Mesendoderm (in vitro differentiated cells): ENCODE data around the gene DLG2.
A peak's percentile ranks its signal among the peaks of the same experiment; 100 is the strongest.

ENCODE experiments used
- DNase-seq: peaks from one replicate; pipeline ENCODE4 v3.0.0; 2013
- H2AK5ac ChIP-seq: 2 replicates; pipeline ENCODE4 v1.6.1; 2013; ENCODE audit warnings: low read length, inconsistent platforms
- H2BK120ac ChIP-seq: 2 replicates; pipeline ENCODE4 v1.6.1; 2013; ENCODE audit warnings: low read depth, mild to moderate bottlenecking, low read length, moderate library complexity, mixed read lengths
- H2BK15ac ChIP-seq: replicated peaks from 2 replicates; pipeline ENCODE4 v1.6.1; 2013; ENCODE audit warnings: low read depth, mild to moderate bottlenecking, moderate library complexity
- H2BK5ac ChIP-seq: 2 replicates; pipeline ENCODE4 v1.6.1; 2013; ENCODE audit warnings: low read length, inconsistent platforms
- H3K18ac ChIP-seq: 2 replicates; pipeline ENCODE4 v1.6.1; 2013; ENCODE audit warnings: mild to moderate bottlenecking, low read length, mixed read lengths
- H3K23ac ChIP-seq: one replicate; pipeline ENCODE4 v1.6.1; 2013; ENCODE audit warnings: low read length
- H3K27ac ChIP-seq: 2 replicates; pipeline ENCODE4 v1.5.1; 2013; ENCODE audit warnings: low read depth, mild to moderate bottlenecking, inconsistent platforms, low read length, moderate library complexity
- H3K27me3 ChIP-seq: 2 replicates; pipeline ENCODE4 v1.6.1; 2013; ENCODE audit warnings: low read length, control low read depth, mild to moderate bottlenecking, inconsistent platforms; ENCODE audit not compliant: insufficient read depth, poor library complexity
- H3K36me3 ChIP-seq: 2 replicates; pipeline ENCODE4 v1.6.1; 2013; ENCODE audit warnings: low read length, inconsistent platforms; ENCODE audit not compliant: control insufficient read depth, insufficient read depth
- H3K4ac ChIP-seq: one replicate; pipeline ENCODE4 v1.6.1; 2013; ENCODE audit warnings: low read depth, mild to moderate bottlenecking, low read length, moderate library complexity
- H3K4me1 ChIP-seq: 2 replicates; pipeline ENCODE4 v1.6.1; 2013; ENCODE audit warnings: low read depth, low read length, inconsistent platforms; ENCODE audit not compliant: control insufficient read depth
- H3K4me2 ChIP-seq: 2 replicates; pipeline ENCODE4 v1.6.1; 2013; ENCODE audit warnings: low read length
- H3K4me3 ChIP-seq: 2 replicates; pipeline ENCODE4 v1.5.1; 2013; ENCODE audit warnings: mild to moderate bottlenecking, low read length
- H3K56ac ChIP-seq: one replicate; pipeline ENCODE4 v1.6.1; 2013; ENCODE audit warnings: low read length
- H3K79me1 ChIP-seq: 2 replicates; pipeline ENCODE4 v1.6.1; 2013; ENCODE audit warnings: low read length, inconsistent platforms
- H3K79me2 ChIP-seq: 2 replicates; pipeline ENCODE4 v1.6.1; 2013; ENCODE audit warnings: mild to moderate bottlenecking, low read length; ENCODE audit not compliant: control insufficient read depth, insufficient read depth
- H3K9ac ChIP-seq: 2 replicates; pipeline ENCODE4 v1.6.1; 2013; ENCODE audit warnings: low read length, inconsistent platforms
- H4K5ac ChIP-seq: one replicate; pipeline ENCODE4 v1.6.1; 2013; ENCODE audit warnings: low read length
- H4K8ac ChIP-seq: one replicate; pipeline ENCODE4 v1.6.1; 2013; ENCODE audit warnings: low read depth, mild to moderate bottlenecking, control low read depth, low read length, moderate library complexity
- WGBS: extraction: QIAGEN DNeasy Blood & Tissue Kit; methylation state at CpG from one replicate; pipeline ENCODE4 v1.1.7; 2013; ENCODE audit warnings: low lambda C conversion rate, missing lambda C conversion rate; ENCODE audit not compliant: insufficient coverage; ENCODE audit errors: extremely low coverage; 5-methylcytosine and 5-hydroxymethylcytosine counted together

DLG2 gene

DNA sequence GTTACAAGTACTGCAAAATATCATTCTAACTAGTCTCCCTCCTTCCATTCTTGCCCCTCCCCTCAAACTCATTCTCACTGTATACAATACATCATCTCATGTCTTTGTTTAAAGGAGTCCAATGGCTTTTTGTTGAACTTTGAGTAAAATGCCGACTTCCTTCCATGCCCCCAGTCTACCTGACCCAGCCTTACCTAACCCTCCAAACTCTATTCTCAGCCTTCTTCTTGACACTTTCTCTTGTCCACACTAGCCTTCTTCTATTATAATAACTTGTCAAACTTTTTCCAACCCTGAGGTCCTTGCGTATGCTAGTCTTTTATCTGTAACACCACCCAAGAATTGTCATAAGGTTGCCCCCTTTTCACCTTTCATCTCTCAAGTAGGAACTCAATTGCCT is 1329.6 kb downstream of the DLG2 start:
- H3K27ac ChIP-seq, result no peak overlapping the region
- H4K8ac ChIP-seq, result no peak overlapping the region
- no peak overlapping the region for H2BK15ac ChIP-seq
- H2BK5ac ChIP-seq, result no peak overlapping the region
- no peak for DNase-seq
- no peaks in the 10 kb centered on the region for H3K79me1 ChIP-seq
- no peak overlapping the region for H2AK5ac ChIP-seq
- H3K56ac ChIP-seq, result no peak overlapping the region
- H2BK120ac ChIP-seq, result no peak overlapping the region
- no peak overlapping the region for H3K4ac ChIP-seq
- no peaks in the 10 kb centered on the region for H3K36me3 ChIP-seq
- no peaks in the 10 kb centered on the region for H3K79me2 ChIP-seq
- no peak overlapping the region for H4K5ac ChIP-seq
- no peak overlapping the region for H3K4me2 ChIP-seq
- no peak overlapping the region for H3K23ac ChIP-seq
- no peaks in the 10 kb centered on the region for H3K27me3 ChIP-seq
- no peak overlapping the region for H3K18ac ChIP-seq
- H3K4me1 ChIP-seq, result no peaks in the 10 kb centered on the region
- WGBS, result no CpG with 5 or more reads among the region's 2 CpGs
- H3K9ac ChIP-seq, result no peak overlapping the region
- H3K4me3 ChIP-seq, result no peak overlapping the region

DNA sequence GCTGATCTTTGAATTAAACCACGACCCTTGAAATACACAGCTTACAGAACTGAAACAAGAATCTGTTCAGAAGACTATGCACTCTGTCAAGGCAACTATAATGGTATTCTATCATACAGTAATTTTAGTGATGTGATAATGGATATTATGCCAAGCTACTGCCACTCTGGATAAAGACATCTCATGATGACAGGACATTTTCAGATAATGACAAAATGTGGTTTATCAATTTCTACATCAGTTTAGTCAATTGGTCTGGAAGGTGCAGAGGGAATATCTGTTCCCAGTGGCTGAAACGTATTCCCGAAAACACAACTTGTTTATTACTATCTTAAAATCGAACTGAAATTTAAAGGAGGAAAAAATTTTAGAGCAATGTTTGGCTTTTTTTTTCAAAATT is 1331.3 kb downstream of the DLG2 start:
- no peak overlapping the region for H2BK15ac ChIP-seq
- WGBS, result no CpG with 5 or more reads among the region's 4 CpGs

DNA sequence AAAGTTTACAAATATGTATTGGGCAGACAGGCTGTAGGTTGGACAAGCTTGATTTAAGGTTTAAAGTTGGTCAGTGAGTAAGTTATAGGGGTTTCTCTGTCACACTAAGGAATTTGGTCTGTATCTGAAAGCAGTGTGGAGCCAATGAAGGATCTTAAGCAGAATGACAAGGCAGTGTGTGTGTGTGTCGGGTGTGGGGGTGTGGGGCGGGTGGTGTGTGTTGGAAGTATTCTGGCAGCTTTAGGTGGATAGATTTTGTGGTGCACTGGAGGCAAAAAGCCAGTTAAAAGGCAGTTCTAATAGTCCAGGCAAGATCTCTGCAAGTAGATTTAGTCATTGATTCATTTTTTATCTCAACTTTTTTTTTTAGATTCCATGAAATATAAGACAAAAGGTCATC is 1334.2 kb downstream of the DLG2 start:
- no peak overlapping the region for H2BK5ac ChIP-seq
- H3K4me1 ChIP-seq, result no peaks in the 10 kb centered on the region
- no peaks in the 10 kb centered on the region for H3K79me1 ChIP-seq
- H4K8ac ChIP-seq, result no peak overlapping the region
- no peaks in the 10 kb centered on the region for H3K36me3 ChIP-seq
- no peak overlapping the region for H4K5ac ChIP-seq
- no peak overlapping the region for H3K4ac ChIP-seq
- no peak overlapping the region for H3K4me2 ChIP-seq
- no peak overlapping the region for H3K23ac ChIP-seq
- no peak overlapping the region for H3K9ac ChIP-seq
- no peak for DNase-seq
- H3K27me3 ChIP-seq, result no peaks in the 10 kb centered on the region
- H3K56ac ChIP-seq, result no peak overlapping the region
- WGBS, result no CpG with 5 or more reads among the region's 2 CpGs
- H3K79me2 ChIP-seq, result no peaks in the 10 kb centered on the region
- no peak overlapping the region for H3K27ac ChIP-seq
- no peak overlapping the region for H2BK120ac ChIP-seq
- H2BK15ac ChIP-seq, result no peak overlapping the region
- H2AK5ac ChIP-seq, result no peak overlapping the region
- no peak overlapping the region for H3K18ac ChIP-seq
- no peak overlapping the region for H3K4me3 ChIP-seq

More for the DNA sequence above, 1331.3 kb downstream of the DLG2 start:
- Histone ChIP-seq H3K4me3 (no peak overlapping the region), H3K4me1 (no peaks in the 10 kb centered on the region), H3K18ac (no peak overlapping the region), H4K5ac (no peak overlapping the region), H3K4ac (no peak overlapping the region), H3K23ac (no peak overlapping the region), H2BK120ac (no peak overlapping the region), H2BK5ac (no peak overlapping the region), H2AK5ac (no peak overlapping the region), H3K79me1 (no peaks in the 10 kb centered on the region), H3K56ac (no peak overlapping the region), H3K36me3 (no peaks in the 10 kb centered on the region), H3K9ac (no peak overlapping the region), H3K27ac (no peak overlapping the region), H3K79me2 (no peaks in the 10 kb centered on the region), H4K8ac (no peak overlapping the region), H3K27me3 (no peaks in the 10 kb centered on the region), H3K4me2 (no peak overlapping the region)
- no peak for DNase-seq

DNA sequence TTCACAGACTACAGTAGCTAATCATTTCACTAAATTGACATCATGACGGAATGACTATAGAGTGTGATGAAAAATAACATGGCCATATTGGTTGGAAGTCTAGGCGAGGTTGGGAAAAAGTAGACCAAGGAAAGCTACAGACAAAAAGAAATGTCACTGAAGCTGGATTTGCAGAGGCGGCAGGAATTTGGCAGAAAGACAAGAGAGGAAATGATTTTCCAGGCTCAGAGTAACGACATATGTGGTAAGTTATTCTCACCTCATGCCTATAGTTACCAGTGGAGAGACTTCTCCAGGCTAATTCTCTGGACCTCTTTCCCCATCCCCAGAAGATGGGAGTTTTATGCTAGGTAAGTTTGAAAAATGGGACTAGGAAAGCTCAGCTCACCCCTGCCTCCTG is 1335.1 kb downstream of the DLG2 start:
- no peaks in the 10 kb centered on the region for H3K79me2 ChIP-seq
- H3K36me3 ChIP-seq, result no peaks in the 10 kb centered on the region
- no peak overlapping the region for H3K56ac ChIP-seq
- H3K4me1 ChIP-seq, result no peaks in the 10 kb centered on the region
- H3K9ac ChIP-seq, result no peak overlapping the region
- no peak overlapping the region for H3K4me3 ChIP-seq
- H3K4ac ChIP-seq, result no peak overlapping the region
- no peak overlapping the region for H3K23ac ChIP-seq
- H4K8ac ChIP-seq, result no peak overlapping the region
- H3K79me1 ChIP-seq, result no peaks in the 10 kb centered on the region
- no peaks in the 10 kb centered on the region for H3K27me3 ChIP-seq
- H3K18ac ChIP-seq, result no peak overlapping the region
- no CpG with 5 or more reads among the region's 4 CpGs for WGBS
- no peak overlapping the region for H2BK5ac ChIP-seq
- no peak overlapping the region for H4K5ac ChIP-seq
- no peak overlapping the region for H3K27ac ChIP-seq
- no peak overlapping the region for H2BK120ac ChIP-seq
- DNase-seq, result peak; percentile 38
- H3K4me2 ChIP-seq, result no peak overlapping the region
- H2BK15ac ChIP-seq, result no peak overlapping the region
- H2AK5ac ChIP-seq, result no peak overlapping the region

DNA sequence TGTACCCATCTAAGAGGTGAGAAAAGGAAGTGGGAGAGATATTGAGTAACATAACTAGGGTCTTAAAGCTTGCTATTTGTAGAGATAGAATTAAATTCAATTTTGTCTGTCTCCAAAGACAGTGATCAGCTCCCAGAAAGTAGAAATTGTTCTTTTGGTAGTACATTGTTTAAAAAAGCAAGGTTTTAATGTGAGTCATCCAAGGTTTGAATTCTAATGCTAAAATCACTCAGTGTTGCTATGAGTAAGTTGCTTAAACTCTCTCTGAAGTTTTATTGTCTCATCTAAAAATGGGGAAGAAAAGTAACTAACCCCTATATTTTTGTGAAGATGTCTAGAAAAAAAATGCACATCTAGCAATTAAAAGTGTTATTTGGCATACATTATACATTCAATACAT is 1336.5 kb downstream of the DLG2 start:
- H3K4me3 ChIP-seq, result no peak overlapping the region
- no peaks in the 10 kb centered on the region for H3K27me3 ChIP-seq
- no peak overlapping the region for H3K4ac ChIP-seq
- no peak overlapping the region for H2BK15ac ChIP-seq
- H3K9ac ChIP-seq, result no peak overlapping the region
- H3K79me1 ChIP-seq, result no peaks in the 10 kb centered on the region
- no peak overlapping the region for H3K56ac ChIP-seq
- no peak overlapping the region for H3K18ac ChIP-seq
- no peak overlapping the region for H2BK120ac ChIP-seq
- H3K27ac ChIP-seq, result no peak overlapping the region
- H3K36me3 ChIP-seq, result no peaks in the 10 kb centered on the region
- H3K79me2 ChIP-seq, result no peaks in the 10 kb centered on the region
- H3K4me2 ChIP-seq, result no peak overlapping the region
- DNase-seq, result no peak
- H2BK5ac ChIP-seq, result no peak overlapping the region
- no peak overlapping the region for H4K8ac ChIP-seq
- H3K4me1 ChIP-seq, result no peaks in the 10 kb centered on the region
- H3K23ac ChIP-seq, result no peak overlapping the region
- no peak overlapping the region for H2AK5ac ChIP-seq
- no peak overlapping the region for H4K5ac ChIP-seq

DNA sequence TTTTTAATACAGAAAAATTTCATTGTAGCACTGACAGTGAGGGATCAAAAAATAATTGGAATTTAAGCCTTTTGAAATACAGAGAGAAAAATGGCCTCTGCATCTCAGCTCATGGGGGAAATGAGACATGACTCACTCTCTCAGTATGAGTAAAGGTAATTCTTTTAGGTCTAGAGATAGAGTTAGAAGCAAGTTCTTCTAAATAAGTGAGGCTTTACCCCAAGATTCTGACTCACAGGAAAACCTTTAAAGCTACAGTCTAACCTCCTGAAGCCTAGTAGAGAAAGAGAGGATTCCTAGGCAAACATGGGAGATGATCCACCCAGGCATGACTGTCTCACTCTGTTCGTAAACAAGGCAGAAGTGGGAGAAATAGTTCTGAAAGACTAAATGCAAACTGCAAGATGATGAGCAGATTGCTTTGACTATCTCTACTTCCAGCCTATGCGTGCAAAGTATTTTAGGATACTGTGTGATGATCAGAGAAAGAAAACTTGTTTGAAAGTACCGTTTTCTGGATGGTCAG is 1337.7 kb downstream of the DLG2 start:
- Histone ChIP-seq H3K27me3 (no peaks in the 10 kb centered on the region), H3K36me3 (no peaks in the 10 kb centered on the region), H3K4me3 (no peak overlapping the region), H3K27ac (no peak overlapping the region), H3K79me1 (no peaks in the 10 kb centered on the region), H3K4me1 (no peaks in the 10 kb centered on the region), H4K8ac (no peak overlapping the region), H2BK5ac (no peak overlapping the region), H3K4ac (no peak overlapping the region), H2BK15ac (no peak overlapping the region), H2AK5ac (no peak overlapping the region), H3K18ac (no peak overlapping the region), H3K56ac (no peak overlapping the region), H3K4me2 (no peak overlapping the region), H3K23ac (no peak overlapping the region), H4K5ac (no peak overlapping the region), H3K79me2 (no peaks in the 10 kb centered on the region), H2BK120ac (no peak overlapping the region), H3K9ac (no peak overlapping the region)
- WGBS, result no CpG with 5 or more reads among the region's 3 CpGs
- peak; percentile 48 for DNase-seq
